CD14-positive monocyte (primary cell): ENCODE results near the gene FXYD5. TPM values are rescaled to one million over a fixed set of nuclear protein-coding genes. Genes with fewer than 3 reads are reported as not detected.

Experiments
- DNase-seq, 3 donors: peaks; one replicate each; pipeline ENCODE4 v3.0.0-alpha.2; 2011 to 2022
- H2AFZ ChIP-seq: 2 replicates; pipeline ENCODE4 v1.6.0; 2012; ENCODE audit warnings: mild to moderate bottlenecking, low read depth, low read length, inconsistent platforms; ENCODE audit not compliant: insufficient read depth, poor library complexity, severe bottlenecking
- H3K27ac ChIP-seq, 2 donors: 1 replicate in 1 of 2; 2 replicates in 1 of 2; pipeline ENCODE4 v1.5.1; 2012 to 2013; ENCODE audit warnings: low read length in 2 of 2, control low read depth in 1 of 2, inconsistent platforms in 1 of 2, low read depth in 1 of 2, mild to moderate bottlenecking in 1 of 2
- H3K27me3 ChIP-seq, 2 donors: one replicate each; pipeline versions ENCODE4 v1.6.0 to v1.6.1; 2011 to 2013; ENCODE audit warnings: low read length in 2 of 2; ENCODE audit not compliant: control insufficient read depth in 2 of 2, insufficient read depth in 2 of 2
- H3K36me3 ChIP-seq, 2 donors: replicated peaks in 1 of 2; 1 replicate in 1 of 2; 2 replicates in 1 of 2; pipeline versions ENCODE4 v1.5.1 to v1.6.1; 2012 to 2013; ENCODE audit warnings: low read length in 2 of 2, control low read depth in 1 of 2, inconsistent platforms in 1 of 2, mild to moderate bottlenecking in 1 of 2; ENCODE audit not compliant: insufficient read depth in 2 of 2, control insufficient read depth in 1 of 2
- H3K4me1 ChIP-seq, 2 donors: 1 replicate in 1 of 2; 2 replicates in 1 of 2; pipeline versions ENCODE4 v1.5.1 to v1.6.1; 2012 to 2013; ENCODE audit warnings: low read length in 2 of 2, control low read depth in 1 of 2, inconsistent platforms in 1 of 2, mild to moderate bottlenecking in 1 of 2, moderate library complexity in 1 of 2; ENCODE audit not compliant: insufficient read depth in 2 of 2, control insufficient read depth in 1 of 2
- H3K4me2 ChIP-seq: replicated peaks from 2 replicates; pipeline ENCODE3; 2012; ENCODE audit warnings: low read length, moderate library complexity, mild to moderate bottlenecking; ENCODE audit not compliant: poor library complexity, severe bottlenecking; ENCODE audit errors: extremely low read depth
- H3K4me3 ChIP-seq, 3 experiments: fragments of 200-600 bp in 1 of 3; sonication (generic) in 1 of 3; replicated peaks in 1 of 3; 1 replicate in 2 of 3; 2 replicates in 1 of 3; pipeline ENCODE4 v1.5.1; 2011 to 2013; ENCODE audit warnings: low read length in 3 of 3, mild to moderate bottlenecking in 3 of 3, control low read depth in 2 of 3, low read depth in 2 of 3, inconsistent platforms in 1 of 3, moderate library complexity in 1 of 3
- H3K79me2 ChIP-seq: 2 replicates; pipeline ENCODE4 v1.6.0; 2012; ENCODE audit warnings: mild to moderate bottlenecking, control low read depth, inconsistent platforms, low read length, moderate library complexity; ENCODE audit not compliant: insufficient read depth
- H3K9ac ChIP-seq: 2 replicates; pipeline ENCODE4 v1.6.0; 2017; ENCODE audit warnings: low read length, mild to moderate bottlenecking; ENCODE audit not compliant: insufficient read depth, poor library complexity, severe bottlenecking
- H3K9me3 ChIP-seq, 2 donors: replicated peaks in 1 of 2; 1 replicate in 1 of 2; 2 replicates in 1 of 2; pipeline versions ENCODE4 v1.5.1 to v1.6.1; 2012 to 2013; ENCODE audit warnings: low read length in 2 of 2, control low read depth in 1 of 2; ENCODE audit not compliant: control insufficient read depth in 1 of 2, insufficient read depth in 1 of 2
- H4K20me1 ChIP-seq: 2 replicates; pipeline ENCODE4 v1.6.0; 2012; ENCODE audit warnings: mild to moderate bottlenecking, low read length, control low read depth, moderate library complexity; ENCODE audit not compliant: insufficient read depth
- H3K27ac Mint-ChIP-seq, 7 donors: one replicate each; pipeline ENCODE4 v1.8.0; 2020; ENCODE audit warnings: mild to moderate bottlenecking in 7 of 7, mixed read lengths in 7 of 7, moderate library complexity in 6 of 7, inconsistent platforms in 2 of 7
- H3K27me3 Mint-ChIP-seq, 3 donors: one replicate each; pipeline ENCODE4 v1.8.0; 2021 to 2022; ENCODE audit warnings: low read depth in 3 of 3, mild to moderate bottlenecking in 3 of 3, mixed read lengths in 3 of 3, moderate library complexity in 3 of 3, inconsistent platforms in 1 of 3
- H3K36me3 Mint-ChIP-seq, 2 donors: one replicate each; pipeline ENCODE4 v1.8.0; 2020; ENCODE audit warnings: mixed read lengths in 2 of 2, inconsistent platforms in 1 of 2, mild to moderate bottlenecking in 1 of 2
- H3K4me1 Mint-ChIP-seq: one replicate; pipeline ENCODE4 v1.8.0; 2020; ENCODE audit warnings: mild to moderate bottlenecking, mixed read lengths
- H3K4me3 Mint-ChIP-seq, 2 donors: one replicate each; pipeline ENCODE4 v1.8.0; 2020; ENCODE audit warnings: mild to moderate bottlenecking in 2 of 2, mixed read lengths in 2 of 2, moderate library complexity in 1 of 2
- H3K9me3 Mint-ChIP-seq, 7 donors: one replicate each; pipeline ENCODE4 v1.8.0; 2020 to 2022; ENCODE audit warnings: mixed read lengths in 7 of 7, mild to moderate bottlenecking in 6 of 7, moderate library complexity in 6 of 7, inconsistent platforms in 2 of 7
- WGBS: methylation state at CpG from one replicate; pipeline ENCODE4 v1.1.5; 2013; ENCODE audit warnings: missing lambda C conversion rate; ENCODE audit not compliant: insufficient coverage; 5-methylcytosine and 5-hydroxymethylcytosine counted together
- intact Hi-C, 2 donors: fragments of 100-400 bp; cut with micrococcal nuclease; formaldehyde crosslinking; loops; one replicate each; pipeline versions ENCODE4 v1.15.0 to v1.15.1; 2023
- polyA plus RNA-seq, 3 donors: library from polyadenylated mRNA; depleted of rRNA in 1 of 3; unstranded in 2 of 3; stranded (reverse) in 1 of 3; fragments of 300-500 nt in 2 of 3; fragments of >200 nt in 1 of 3; fragmentation: Illumina TruSeq in 2 of 3; gene quantifications; 1 replicate in 2 of 3; 2 replicates in 1 of 3; pipeline ENCODE4 v1.2.3, GENCODE V29; 2012 to 2021
- TF ChIP-seq, protein P1 (sequence below): fragments of 200-600 bp; IDR thresholded peaks from one replicate; pipeline ENCODE4 v1.8.0; 2022; ENCODE audit warnings: antibody characterized with exemption, mild to moderate bottlenecking

Gene FXYD5
- polyA plus RNA-seq, 3 donors = 204 to 673 (median 312) TPM

DNA sequence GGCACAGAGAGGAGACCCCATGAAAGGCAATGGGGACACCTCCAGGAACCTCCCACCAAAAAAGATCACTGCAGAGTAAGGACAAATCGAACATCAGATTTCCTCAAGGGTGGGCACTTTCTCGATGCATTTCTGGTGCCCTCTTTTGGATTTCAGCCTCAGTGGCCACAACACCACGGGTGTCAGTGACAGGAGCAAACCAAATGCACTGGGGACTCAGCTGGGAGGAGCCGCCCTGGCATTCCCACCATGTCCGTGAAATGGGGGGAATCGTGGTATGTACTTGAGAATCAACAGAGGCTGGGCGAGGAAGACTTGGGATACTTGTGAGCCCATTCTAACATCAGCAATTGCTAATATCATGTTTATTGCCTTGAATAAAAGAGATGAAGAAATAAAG lies 57.7 kb downstream of the FXYD5 start:
- H3K27me3 Mint-ChIP-seq = peaks cover 0 to 10% (median 0%) of the 10 kb centered on the region in 3 donors
- Histone ChIP-seq H4K20me1 (no peaks in the 10 kb centered on the region), H3K9ac (peak overlapping the region; percentile 45), H3K9me3 (peaks cover 0 to 5% of the 10 kb centered on the region in 2 donors), H3K4me2 (peak overlapping the region; percentile 36), H3K27ac (peak overlapping the region; percentile 86), H3K36me3 (no peaks in the 10 kb centered on the region), H3K4me3 (peak overlapping the region in 1 of 3 experiments; percentile 32), H3K79me2 (no peaks in the 10 kb centered on the region), H3K27me3 (no peaks in the 10 kb centered on the region), H2AFZ (peak overlapping the region; percentile 1), H3K4me1 (peaks cover 69 to 70% of the 10 kb centered on the region in 2 donors)
- TF ChIP-seq, protein P1, sequence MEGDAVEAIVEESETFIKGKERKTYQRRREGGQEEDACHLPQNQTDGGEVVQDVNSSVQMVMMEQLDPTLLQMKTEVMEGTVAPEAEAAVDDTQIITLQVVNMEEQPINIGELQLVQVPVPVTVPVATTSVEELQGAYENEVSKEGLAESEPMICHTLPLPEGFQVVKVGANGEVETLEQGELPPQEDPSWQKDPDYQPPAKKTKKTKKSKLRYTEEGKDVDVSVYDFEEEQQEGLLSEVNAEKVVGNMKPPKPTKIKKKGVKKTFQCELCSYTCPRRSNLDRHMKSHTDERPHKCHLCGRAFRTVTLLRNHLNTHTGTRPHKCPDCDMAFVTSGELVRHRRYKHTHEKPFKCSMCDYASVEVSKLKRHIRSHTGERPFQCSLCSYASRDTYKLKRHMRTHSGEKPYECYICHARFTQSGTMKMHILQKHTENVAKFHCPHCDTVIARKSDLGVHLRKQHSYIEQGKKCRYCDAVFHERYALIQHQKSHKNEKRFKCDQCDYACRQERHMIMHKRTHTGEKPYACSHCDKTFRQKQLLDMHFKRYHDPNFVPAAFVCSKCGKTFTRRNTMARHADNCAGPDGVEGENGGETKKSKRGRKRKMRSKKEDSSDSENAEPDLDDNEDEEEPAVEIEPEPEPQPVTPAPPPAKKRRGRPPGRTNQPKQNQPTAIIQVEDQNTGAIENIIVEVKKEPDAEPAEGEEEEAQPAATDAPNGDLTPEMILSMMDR = no peak
- H3K36me3 Mint-ChIP-seq = peaks cover 5 to 14% of the 10 kb centered on the region in 2 donors
- intact Hi-C loops = loop anchor here (5.0 to 10.0 kb wide), 3 partner anchors 35 to 253 kb away; partner anchors contain the start of gene FFAR2 (in 1 of the 2)
- peak overlapping the region; percentile 92 to 98 (median 97) for H3K27ac Mint-ChIP-seq
- H3K9me3 Mint-ChIP-seq = peaks cover 0 to 23% (median 15%) of the 10 kb centered on the region in 7 donors
- WGBS = 27% methylated on average over 3 of the region's 7 CpGs
- H3K4me3 Mint-ChIP-seq = peak overlapping the region; percentile 27 to 75
- DNase-seq = no peak
- peaks cover 74% of the 10 kb centered on the region for H3K4me1 Mint-ChIP-seq

DNA sequence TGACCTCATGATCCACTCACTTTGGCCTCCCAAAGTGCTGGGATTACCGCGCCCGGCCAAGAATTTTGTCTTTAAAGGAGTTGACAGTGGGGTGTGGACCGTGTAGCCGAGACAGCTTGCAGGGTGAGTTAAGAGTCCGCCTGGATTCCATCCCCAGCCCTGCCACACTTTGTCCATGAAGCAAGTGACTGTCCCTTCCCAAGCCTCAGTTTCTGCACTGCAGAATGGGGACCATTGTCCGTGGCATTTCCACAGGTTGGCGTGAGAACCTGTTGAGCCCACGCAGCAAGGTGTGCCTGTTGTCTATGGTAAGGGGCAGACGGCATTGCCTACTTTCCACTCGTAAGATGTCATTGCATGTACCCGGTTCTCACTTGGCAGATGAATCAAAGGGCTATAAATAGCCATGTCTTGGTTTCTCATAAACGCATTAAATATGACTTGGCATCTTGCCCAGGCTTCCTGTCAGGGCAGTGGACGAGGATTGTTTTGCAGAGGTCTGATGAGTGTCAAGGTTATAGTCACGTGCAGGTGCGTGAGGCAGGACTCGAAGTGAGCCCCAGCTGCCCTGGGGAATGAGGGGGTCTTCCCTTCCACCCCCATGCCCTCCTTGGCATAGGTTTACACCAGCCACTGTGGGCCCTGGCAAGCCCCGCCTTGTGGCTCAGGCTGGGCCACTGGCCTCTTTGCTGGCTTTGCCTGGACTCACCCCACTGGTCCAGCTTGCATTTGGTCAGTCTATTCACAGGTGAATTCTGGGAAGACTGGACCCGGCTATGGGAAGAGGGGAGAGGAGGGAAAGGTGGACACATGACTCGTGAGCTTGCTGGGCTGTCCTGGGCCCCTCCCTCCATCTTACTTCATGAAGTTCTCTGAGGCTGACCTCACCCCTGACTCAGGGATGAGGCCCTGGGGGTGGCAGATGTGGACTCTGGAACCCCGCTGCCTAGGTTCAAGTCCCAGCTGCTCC lies 59.4 kb downstream of the FXYD5 start:
- peaks cover 72% of the 10 kb centered on the region for H3K4me1 Mint-ChIP-seq
- whole genome bisulfite sequencing = 3% methylated on average over 10 of the region's 21 CpGs
- peak overlapping the region; percentile 49 to 69 for H3K4me3 Mint-ChIP-seq
- Histone ChIP-seq H3K79me2 (no peaks in the 10 kb centered on the region), H3K4me3 (peak overlapping the region in 1 of 3 experiments; percentile 60), H3K27ac (peak overlapping the region; percentile 81 to 95), H3K27me3 (no peaks in the 10 kb centered on the region), H2AFZ (no peak overlapping the region), H3K9me3 (peaks cover 0 to 5% of the 10 kb centered on the region in 2 donors), H3K4me1 (peaks cover 80 to 82% of the 10 kb centered on the region in 2 donors), H3K4me2 (peak overlapping the region; percentile 68), H4K20me1 (no peaks in the 10 kb centered on the region), H3K9ac (peak overlapping the region; percentile 60), H3K36me3 (no peaks in the 10 kb centered on the region)
- H3K27ac Mint-ChIP-seq = peak overlapping the region; percentile 93 to 98 (median 97)
- TF ChIP-seq, protein P1 = no peak
- intact Hi-C loops = loop anchor here (5.0 to 10.0 kb wide), 3 partner anchors 37 to 251 kb away; partner anchors contain the start of gene FFAR2 (in 1 of the 2)
- peak; percentile 96 to 100 (median 97) for DNase-seq
- peaks cover 0 to 10% (median 0%) of the 10 kb centered on the region in 3 donors for H3K27me3 Mint-ChIP-seq
- peaks cover 0 to 21% (median 13%) of the 10 kb centered on the region in 7 donors for H3K9me3 Mint-ChIP-seq
- H3K36me3 Mint-ChIP-seq = peaks cover 6 to 14% of the 10 kb centered on the region in 2 donors
